IMR-90 (cell line): ENCODE data around the gene ATP6V0A4. TPM values are rescaled to one million over a fixed set of nuclear protein-coding genes. Genes with fewer than 3 reads are reported as not detected.

Experiments used
- ATAC-seq: fragments of 200-7000 bp; cut with Tn5 transposase; 2 replicates; pipeline ENCODE4 v1.9.1; 2020; ENCODE audit warnings: low read depth, mild to moderate bottlenecking, moderate library complexity
- BruUV-seq: library from RNA; stranded (reverse); fragments of 400-500 nt; replicated peaks from 2 replicates; lab custom pipeline; 2021; lab: Mats Ljungman, UMichigan
- CTCF ChIA-PET: fragments of 300-600 bp; formaldehyde crosslinking; extraction: SDS; loops from one replicate; lab custom pipeline; 2021; ENCODE audit warnings: antibody characterized with exemption; lab: Yijun Ruan, JAX
- POLR2A ChIA-PET: fragments of 300-600 bp; sonication (Branson Sonifier 250); formaldehyde crosslinking; loops from one replicate; lab custom pipeline; 2022; ENCODE audit warnings: antibody characterized with exemption; ENCODE audit not compliant: unreplicated experiment; lab: Charles Lee
- DNase-seq: peaks from one replicate; pipeline ENCODE4 v3.0.0; 2013
- H2AFZ ChIP-seq: replicated peaks from 2 replicates; pipeline ENCODE3; 2013; ENCODE audit warnings: low read length, mild to moderate bottlenecking; ENCODE audit not compliant: poor library complexity
- H2AK5ac ChIP-seq: 2 replicates; pipeline ENCODE4 v1.6.1; 2013; ENCODE audit warnings: low read depth, low read length, inconsistent platforms
- H2AK9ac ChIP-seq: replicated peaks from 2 replicates; pipeline ENCODE3; 2013; ENCODE audit warnings: mild to moderate bottlenecking, low read depth, low read length, moderate library complexity; ENCODE audit not compliant: poor library complexity
- H2BK120ac ChIP-seq: 2 replicates; pipeline ENCODE4 v1.6.1; 2013; ENCODE audit warnings: low read depth, low read length, inconsistent platforms
- H2BK15ac ChIP-seq: 3 replicates; pipeline ENCODE4 v1.6.1; 2013; ENCODE audit warnings: low read depth, low read length, inconsistent platforms
- H2BK20ac ChIP-seq: 2 replicates; pipeline ENCODE4 v1.6.1; 2013; ENCODE audit warnings: low read depth, mild to moderate bottlenecking, inconsistent platforms, low read length, moderate library complexity
- H2BK5ac ChIP-seq: 2 replicates; pipeline ENCODE4 v1.6.1; 2013; ENCODE audit warnings: mild to moderate bottlenecking, low read depth, low read length, inconsistent platforms; ENCODE audit not compliant: poor library complexity, severe bottlenecking
- H3K14ac ChIP-seq: replicated peaks from 2 replicates; pipeline ENCODE4 v1.6.1; 2013; ENCODE audit warnings: low read depth, low read length, inconsistent platforms
- H3K18ac ChIP-seq: 2 replicates; pipeline ENCODE4 v1.6.1; 2013; ENCODE audit warnings: low read depth, low read length, control low read depth
- H3K23ac ChIP-seq: 2 replicates; pipeline ENCODE4 v1.6.1; 2013; ENCODE audit warnings: low read depth, low read length, inconsistent platforms
- H3K27ac ChIP-seq: 2 replicates; pipeline ENCODE4 v1.5.1; 2013; ENCODE audit warnings: mild to moderate bottlenecking, control low read depth, low read length; ENCODE audit not compliant: insufficient read depth
- H3K27me3 ChIP-seq: 2 replicates; pipeline ENCODE4 v1.6.1; 2013; ENCODE audit warnings: low read length; ENCODE audit not compliant: control insufficient read depth, insufficient read depth
- H3K36me3 ChIP-seq: 2 replicates; pipeline ENCODE4 v1.6.1; 2013; ENCODE audit warnings: low read length, mixed read lengths; ENCODE audit not compliant: control insufficient read depth, insufficient read depth
- H3K4ac ChIP-seq: 2 replicates; pipeline ENCODE4 v1.6.1; 2013; ENCODE audit warnings: low read depth, low read length, inconsistent platforms
- H3K4me1 ChIP-seq: 2 replicates; pipeline ENCODE4 v1.6.1; 2013; ENCODE audit warnings: low read length, mixed read lengths; ENCODE audit not compliant: control insufficient read depth, insufficient read depth
- H3K4me2 ChIP-seq: 2 replicates; pipeline ENCODE4 v1.6.1; 2013; ENCODE audit warnings: low read depth, mild to moderate bottlenecking, control low read depth, low read length, moderate library complexity
- H3K4me3 ChIP-seq: 2 replicates; pipeline ENCODE4 v1.5.1; 2013; ENCODE audit warnings: low read depth, mild to moderate bottlenecking, control low read depth, low read length, moderate library complexity; ENCODE audit not compliant: insufficient read depth
- H3K56ac ChIP-seq: 2 replicates; pipeline ENCODE4 v1.6.1; 2013; ENCODE audit warnings: low read length, inconsistent platforms; ENCODE audit not compliant: insufficient read depth; ENCODE audit errors: extremely low read depth
- H3K79me1 ChIP-seq, 2 experiments: 2 replicates each; pipeline ENCODE4 v1.6.1; 2013; ENCODE audit warnings: low read length in 2 of 2, inconsistent platforms in 1 of 2, low read depth in 1 of 2
- H3K9ac ChIP-seq: 2 replicates; pipeline ENCODE4 v1.6.1; 2013; ENCODE audit warnings: low read depth, low read length, control low read depth
- H3K9me1 ChIP-seq: 2 replicates; pipeline ENCODE4 v1.6.1; 2013; ENCODE audit warnings: low read length, inconsistent platforms; ENCODE audit not compliant: insufficient read depth
- H3K9me3 ChIP-seq: 2 replicates; pipeline ENCODE4 v1.6.1; 2013; ENCODE audit warnings: low read length; ENCODE audit not compliant: control insufficient read depth, insufficient read depth
- H4K20me1 ChIP-seq: 2 replicates; pipeline ENCODE4 v1.6.1; 2013; ENCODE audit warnings: low read length, inconsistent platforms; ENCODE audit not compliant: insufficient read depth
- H4K5ac ChIP-seq: 2 replicates; pipeline ENCODE4 v1.6.1; 2013; ENCODE audit warnings: mild to moderate bottlenecking, low read depth, low read length, control low read depth
- H4K8ac ChIP-seq, 2 experiments: 2 replicates each; pipeline ENCODE4 v1.6.1; 2013; ENCODE audit warnings: low read depth in 2 of 2, low read length in 2 of 2, control low read depth in 1 of 2, inconsistent platforms in 1 of 2
- H4K91ac ChIP-seq: 2 replicates; pipeline ENCODE4 v1.6.1; 2013; ENCODE audit warnings: low read depth, low read length, inconsistent platforms; ENCODE audit not compliant: insufficient read depth
- ELK1 ChIP-seq: fragments of 150-350 bp; IDR thresholded peaks from 2 replicates; pipeline ENCODE4 v1.6.1; 2016; ENCODE audit warnings: low read depth, mild to moderate bottlenecking, low read length, moderate library complexity, borderline replicate concordance
- MAZ ChIP-seq: IDR thresholded peaks from 2 replicates; pipeline ENCODE4 v1.6.1; 2012; ENCODE audit warnings: low read depth, mild to moderate bottlenecking, low read length, improper control_type of control experiment, moderate library complexity, borderline replicate concordance
- MXI1 ChIP-seq: IDR thresholded peaks from 2 replicates; pipeline ENCODE4 v1.6.1; 2012; ENCODE audit warnings: low read depth, mild to moderate bottlenecking, low read length, moderate library complexity, borderline replicate concordance
- WGBS, 2 experiments: methylation state at CpG; one replicate each; pipeline versions ENCODE4 v1.1.5 to v1.1.7; 2013; ENCODE audit warnings: missing lambda C conversion rate in 2 of 2; ENCODE audit not compliant: insufficient read length in 1 of 2; ENCODE audit errors: extremely low coverage in 2 of 2; 5-methylcytosine and 5-hydroxymethylcytosine counted together
- dilution Hi-C: fragments of 300-500 bp; cut with HindIII; formaldehyde crosslinking; loops from one replicate; pipeline ENCODE4 v1.14.3; 2018; ENCODE audit warnings: low sequenced_read_pairs; ENCODE audit not compliant: unreplicated experiment
- in situ Hi-C: fragments of 300-500 bp; cut with MboI; formaldehyde crosslinking; loops from 3 replicates; pipeline ENCODE4 v1.14.3; 2019; ENCODE audit warnings: low sequenced_read_pairs, inconsistent platforms, mixed read lengths
- intact Hi-C: fragments of 100-400 bp; cut with micrococcal nuclease; formaldehyde crosslinking; loops from 2 replicates; pipeline ENCODE4 v1.10.0; 2022
- polyA plus RNA-seq, 3 experiments: library from polyadenylated mRNA; depleted of rRNA; stranded (reverse); fragments of >200 nt; gene quantifications; 2 replicates each; pipeline ENCODE4 v1.2.3, GENCODE V29; 2012; ENCODE audit warnings: low replicate concordance in 1 of 3
- total RNA-seq: library from RNA; depleted of rRNA; stranded (reverse); fragments of >200 nt; gene quantifications from 2 replicates; pipeline ENCODE4 v1.2.3, GENCODE V29; 2012

Gene ATP6V0A4
- total and polyA plus RNA-seq, 2 of the 4 experiments (the other 2 are of a cell fraction), result 0.05 to 0.18 TPM

GRCh38 chr7:138710536-138711385, 87.2 kb downstream of the ATP6V0A4 start (continued):
- TF ChIP-seq ELK1, result no peak

DNA sequence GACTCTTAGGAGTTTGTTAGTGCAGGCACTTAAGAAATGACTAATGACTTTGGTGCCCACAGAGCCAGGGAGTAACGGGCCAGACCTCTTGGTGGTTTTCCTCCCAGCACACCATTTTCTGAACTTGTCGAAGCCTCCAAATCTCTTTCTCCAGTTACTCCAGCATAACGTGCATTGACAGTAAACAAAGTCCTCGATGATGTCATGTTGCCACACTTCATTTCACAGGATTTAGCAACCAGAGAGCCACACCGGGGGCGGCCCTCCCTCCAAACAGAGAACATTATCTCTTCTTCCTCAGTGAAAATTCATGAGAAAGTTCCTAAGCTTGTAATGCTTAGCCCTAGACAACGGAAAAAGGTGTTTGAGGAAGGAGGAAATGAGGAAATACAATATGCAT, 92.8 kb downstream of the ATP6V0A4 start:
- H3K9me3 ChIP-seq, result peaks cover 2% of the 10 kb centered on the region; the same call in 1 of the 2 replicates
- no peaks in the 10 kb centered on the region for H3K9me1 ChIP-seq
- no peak overlapping the region for H3K56ac ChIP-seq
- no peak overlapping the region for H2BK20ac ChIP-seq
- WGBS, 2 experiments, result 45% methylated on average over 4 of the region's 7 CpGs; no CpG with 5 or more reads in 1 of the 2 experiments
- BruUV-seq, result no TSS peak
- no peak overlapping the region for H3K14ac ChIP-seq
- CTCF ChIA-PET, result interaction anchor here (1.1 kb wide), 1 partner anchor 12 kb away, joined by 3 read pairs; no protein-coding TSS in a partner anchor
- no peak for ATAC-seq
- H3K4me1 ChIP-seq, result no peaks in the 10 kb centered on the region
- no peaks in the 10 kb centered on the region for H4K20me1 ChIP-seq
- no peaks in the 10 kb centered on the region for H3K36me3 ChIP-seq
- H2BK15ac ChIP-seq, result no peak overlapping the region
- no peak overlapping the region for H3K4me2 ChIP-seq
- H2AK9ac ChIP-seq, result no peak overlapping the region
- no peak overlapping the region for H4K8ac ChIP-seq
- intact Hi-C loops, result no loop called here
- no peak overlapping the region for H4K5ac ChIP-seq
- no peak overlapping the region for H2AK5ac ChIP-seq
- no peak overlapping the region for H2BK5ac ChIP-seq
- no peak overlapping the region for H2BK120ac ChIP-seq
- H2AFZ ChIP-seq, result no peak overlapping the region
- H3K79me1 ChIP-seq, result no peaks in the 10 kb centered on the region
- no peak overlapping the region for H3K27ac ChIP-seq
- TF ChIP-seq MAZ (no peak), MXI1 (no peak)
- POLR2A ChIA-PET, result no interaction called here
- no peak overlapping the region for H3K23ac ChIP-seq
- no peak for DNase-seq
- H3K18ac ChIP-seq, result no peak overlapping the region
- H3K9ac ChIP-seq, result no peak overlapping the region
- in situ Hi-C loops, result no loop called here
- no peak overlapping the region for H3K4me3 ChIP-seq
- H4K91ac ChIP-seq, result no peak overlapping the region
- no peaks in the 10 kb centered on the region for H3K27me3 ChIP-seq
- no peak overlapping the region for H3K4ac ChIP-seq
- dilution Hi-C loops, result no loop called here
